Measurements from ENCODE around the gene STAG3. TPM values are rescaled to one million over a fixed set of nuclear protein-coding genes. Genes with fewer than 3 reads are reported as not detected.
"Not testable (repeated sequence)": the region's sequence is repeated elsewhere in the genome, so short reads cannot be mapped to it uniquely, and the experiment has no call there.

Gene STAG3, protein sequence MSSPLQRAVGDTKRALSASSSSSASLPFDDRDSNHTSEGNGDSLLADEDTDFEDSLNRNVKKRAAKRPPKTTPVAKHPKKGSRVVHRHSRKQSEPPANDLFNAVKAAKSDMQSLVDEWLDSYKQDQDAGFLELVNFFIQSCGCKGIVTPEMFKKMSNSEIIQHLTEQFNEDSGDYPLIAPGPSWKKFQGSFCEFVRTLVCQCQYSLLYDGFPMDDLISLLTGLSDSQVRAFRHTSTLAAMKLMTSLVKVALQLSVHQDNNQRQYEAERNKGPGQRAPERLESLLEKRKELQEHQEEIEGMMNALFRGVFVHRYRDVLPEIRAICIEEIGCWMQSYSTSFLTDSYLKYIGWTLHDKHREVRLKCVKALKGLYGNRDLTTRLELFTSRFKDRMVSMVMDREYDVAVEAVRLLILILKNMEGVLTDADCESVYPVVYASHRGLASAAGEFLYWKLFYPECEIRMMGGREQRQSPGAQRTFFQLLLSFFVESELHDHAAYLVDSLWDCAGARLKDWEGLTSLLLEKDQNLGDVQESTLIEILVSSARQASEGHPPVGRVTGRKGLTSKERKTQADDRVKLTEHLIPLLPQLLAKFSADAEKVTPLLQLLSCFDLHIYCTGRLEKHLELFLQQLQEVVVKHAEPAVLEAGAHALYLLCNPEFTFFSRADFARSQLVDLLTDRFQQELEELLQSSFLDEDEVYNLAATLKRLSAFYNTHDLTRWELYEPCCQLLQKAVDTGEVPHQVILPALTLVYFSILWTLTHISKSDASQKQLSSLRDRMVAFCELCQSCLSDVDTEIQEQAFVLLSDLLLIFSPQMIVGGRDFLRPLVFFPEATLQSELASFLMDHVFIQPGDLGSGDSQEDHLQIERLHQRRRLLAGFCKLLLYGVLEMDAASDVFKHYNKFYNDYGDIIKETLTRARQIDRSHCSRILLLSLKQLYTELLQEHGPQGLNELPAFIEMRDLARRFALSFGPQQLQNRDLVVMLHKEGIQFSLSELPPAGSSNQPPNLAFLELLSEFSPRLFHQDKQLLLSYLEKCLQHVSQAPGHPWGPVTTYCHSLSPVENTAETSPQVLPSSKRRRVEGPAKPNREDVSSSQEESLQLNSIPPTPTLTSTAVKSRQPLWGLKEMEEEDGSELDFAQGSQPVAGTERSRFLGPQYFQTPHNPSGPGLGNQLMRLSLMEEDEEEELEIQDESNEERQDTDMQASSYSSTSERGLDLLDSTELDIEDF
- 0.13 and 0.38 TPM in 2 replicates for total RNA-seq

GRCh38 chr7:100177045-100178001 lies at the start of gene STAG3, which contains the start of gene GPC2:
TSS of gene STAG3 (plus strand) at chr7:100177918. CDS start at chr7:100180557, 2,639 bp downstream.
TSS of gene GPC2 (minus strand) at chr7:100177381. CDS start at chr7:100177199, 182 bp downstream.
- peak; percentile 87 to 97 for DNase-seq (ENCODE audit: low read depth in 2 of 2)

DNA sequence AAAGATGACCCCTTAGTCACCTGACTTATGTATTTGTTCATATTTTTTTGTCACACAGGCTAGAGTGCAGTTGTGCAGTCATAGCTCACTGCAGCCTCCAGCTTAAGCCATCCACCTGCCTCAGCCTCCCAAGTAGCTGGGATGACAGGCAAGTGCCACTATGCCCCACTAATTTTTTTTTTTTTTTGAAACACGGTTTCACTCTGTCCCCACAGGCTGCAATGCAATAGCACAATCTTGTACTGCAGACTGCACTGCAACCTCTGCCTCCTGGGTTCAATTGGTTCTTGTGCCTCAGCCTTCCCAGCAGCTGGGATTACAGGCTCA lies 49.1 kb upstream of the STAG3 start:
- no peak for DNase-seq (ENCODE audit: low read depth in 2 of 2)

- not testable (repeated sequence) for DNase-seq (ENCODE audit: low read depth in 2 of 2)
Observed at GRCh38 chr7:100130220-100130607, 47.5 kb upstream of the STAG3 start.

DNA sequence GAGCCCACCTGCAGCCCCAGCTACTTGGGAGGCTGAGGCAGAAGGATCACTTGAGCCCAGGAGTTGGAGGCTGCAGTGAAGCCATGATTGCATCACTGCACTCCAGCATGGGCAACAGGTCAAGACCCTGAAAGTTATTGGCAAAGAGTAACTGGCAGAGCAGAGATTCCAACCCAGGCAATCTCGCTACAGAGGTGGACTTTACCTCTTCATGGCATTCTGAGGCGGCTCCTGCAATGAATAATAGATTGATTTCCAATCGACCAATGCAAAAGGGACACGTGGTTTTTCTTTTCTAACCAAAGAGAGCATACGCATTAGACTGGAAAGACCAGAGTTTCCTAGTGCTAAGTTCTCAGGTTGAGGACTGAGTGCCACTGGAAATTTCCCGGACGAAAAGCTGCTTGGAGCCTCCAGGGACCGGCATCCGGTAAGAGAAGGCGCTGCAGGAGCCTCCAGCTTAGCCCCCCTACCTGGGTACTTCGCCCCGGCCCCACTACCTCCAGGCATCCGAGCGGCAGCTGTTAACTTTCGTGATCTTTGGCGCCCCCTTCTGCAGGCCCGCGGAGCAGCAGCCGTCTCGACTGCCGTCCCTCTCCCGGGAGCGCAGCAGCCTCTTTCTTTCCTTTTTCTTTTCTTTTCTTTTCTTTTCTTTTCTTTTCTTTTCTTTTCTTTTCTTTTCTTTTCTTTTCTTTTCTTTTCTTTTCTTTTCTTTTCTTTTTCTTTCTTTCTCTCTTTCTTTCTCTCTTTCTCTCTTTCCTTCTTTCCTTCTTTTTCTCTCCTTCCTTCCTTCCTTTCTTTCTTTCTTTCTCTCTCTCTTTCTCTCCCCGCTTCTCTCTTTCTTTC lies 46.9 kb upstream of the STAG3 start:
- DNase-seq (ENCODE audit: low read depth in 2 of 2): peak in 1 of 2 donors; percentile 56

DNA sequence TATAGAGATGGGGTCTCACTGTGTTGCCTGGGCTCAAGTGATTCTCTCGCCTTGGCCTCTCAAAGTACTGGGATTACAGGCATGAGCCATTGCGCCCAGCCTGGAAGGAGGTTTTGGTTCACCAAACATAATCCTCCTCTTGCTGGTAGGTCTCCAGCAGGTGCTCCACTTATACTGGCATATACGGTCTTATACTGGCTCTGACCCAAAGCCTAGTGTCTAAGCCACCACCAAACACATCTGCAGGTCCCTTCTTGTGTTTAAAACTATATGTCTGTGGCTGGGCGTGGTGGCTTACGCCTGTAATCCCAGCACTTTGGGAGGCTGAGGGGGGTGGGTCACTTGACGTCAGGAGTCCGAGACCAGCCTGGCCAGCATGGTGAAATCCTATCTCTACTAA lies 45.6 kb upstream of the STAG3 start:
- DNase-seq (ENCODE audit: low read depth in 2 of 2): no peak

DNA sequence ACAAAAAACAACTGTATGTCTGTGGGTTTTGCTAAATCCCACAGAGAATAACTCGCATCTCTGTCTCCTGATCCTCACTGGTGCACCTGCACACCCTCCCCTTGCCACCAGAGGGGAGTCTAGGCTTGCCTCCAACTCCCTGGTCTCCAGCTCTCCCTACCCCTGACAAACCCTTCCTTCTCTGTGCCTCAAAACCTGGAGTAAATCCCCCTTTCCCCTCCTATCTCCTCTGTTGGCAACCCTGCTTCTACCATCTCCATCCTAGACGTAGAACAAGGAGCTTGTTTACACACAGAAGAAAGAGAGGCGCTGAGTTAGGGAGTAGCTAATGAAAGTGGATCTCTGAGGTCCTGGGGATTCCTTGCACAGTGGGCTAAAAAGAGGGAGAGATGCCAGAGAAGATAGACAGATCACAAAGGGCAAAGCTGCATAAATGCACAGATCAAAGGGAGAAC lies 45.0 kb upstream of the STAG3 start:
- peak; percentile 53 to 72 for DNase-seq (ENCODE audit: low read depth in 2 of 2)

DNA sequence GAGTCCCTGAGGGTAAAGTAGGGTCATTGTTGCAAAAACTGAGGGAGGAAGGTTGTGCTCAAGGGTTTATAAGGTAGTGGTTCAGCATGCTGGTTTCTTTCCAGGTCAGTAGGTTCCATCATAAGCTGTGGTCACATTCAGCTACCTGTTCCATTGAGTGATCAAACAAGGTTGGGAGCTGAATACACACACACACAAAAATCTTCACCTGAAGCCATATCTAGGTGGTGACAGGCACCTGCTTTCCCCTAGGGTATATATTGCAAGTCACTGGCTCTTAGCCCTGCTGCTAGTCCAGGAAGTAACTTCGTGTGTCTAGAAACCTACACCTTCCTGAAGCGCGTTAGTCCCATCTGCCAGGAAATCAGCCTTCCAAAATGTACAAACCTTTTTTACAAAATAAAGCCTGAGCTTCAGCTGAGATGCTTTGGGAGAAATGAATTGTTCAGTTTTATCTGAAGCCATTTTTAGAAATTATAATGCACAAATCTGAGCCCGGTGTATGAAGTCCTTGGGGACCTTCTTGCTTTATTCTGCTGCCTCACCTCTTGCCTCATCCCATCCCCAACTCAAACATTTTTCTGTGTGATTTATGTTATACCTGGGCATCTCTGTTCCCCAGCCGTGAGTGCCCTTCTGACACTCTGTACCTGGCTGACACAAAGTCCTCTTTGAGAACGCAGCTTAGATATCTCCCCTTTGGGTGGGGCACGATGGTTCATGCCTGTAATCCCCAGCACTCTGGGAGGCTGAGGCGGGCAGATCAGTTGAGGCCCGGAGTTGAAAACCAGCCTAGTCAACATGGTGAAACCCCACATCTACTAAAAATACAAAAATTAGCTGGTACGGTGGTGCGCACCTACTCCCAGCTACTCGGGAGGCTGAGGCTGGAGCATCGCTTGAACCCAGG lies 39.6 kb upstream of the STAG3 start:
- DNase-seq (ENCODE audit: low read depth in 2 of 2): no peak

GRCh38 chr7:100141555-100141949 lies 36.2 kb upstream of the STAG3 start:
- DNase-seq (ENCODE audit: low read depth in 2 of 2): no peak

- no peak for DNase-seq (ENCODE audit: low read depth in 2 of 2)
Observed at GRCh38 chr7:100142461-100142860, 35.3 kb upstream of the STAG3 start.

DNA sequence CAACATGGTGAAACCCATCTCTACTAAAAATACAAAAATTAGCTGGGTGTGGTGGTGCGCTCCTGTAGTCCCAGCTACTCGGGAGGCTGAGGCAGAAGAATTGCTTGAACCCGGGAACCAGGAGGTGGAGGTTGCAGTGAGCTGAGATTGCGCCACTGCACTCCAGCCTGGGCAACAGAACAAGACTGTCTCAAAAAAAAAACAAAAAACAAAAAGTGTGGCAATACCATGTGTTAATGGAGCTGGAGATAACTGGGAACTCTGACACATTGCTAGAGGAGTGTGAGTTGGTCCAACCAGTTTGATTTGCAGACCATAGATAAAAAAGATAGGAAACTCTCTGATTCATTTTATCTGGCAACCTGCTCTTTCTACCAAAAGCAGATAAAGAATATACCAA lies 31.4 kb upstream of the STAG3 start:
- DNase-seq (ENCODE audit: low read depth in 2 of 2): not testable (repeated sequence)

GRCh38 chr7:100147278-100147677 lies 30.4 kb upstream of the STAG3 start:
- no peak for DNase-seq (ENCODE audit: low read depth in 2 of 2)

GRCh38 chr7:100148225-100148558 lies 29.5 kb upstream of the STAG3 start:
- DNase-seq (ENCODE audit: low read depth in 2 of 2): no peak

- DNase-seq (ENCODE audit: low read depth in 2 of 2): peak; percentile 95 to 99
Observed at GRCh38 chr7:100148559-100149328, 29.0 kb upstream of the STAG3 start, which contains the start of gene LAMTOR4. TSS of gene LAMTOR4 (plus strand) at chr7:100148918. CDS start at chr7:100148973, 55 bp downstream.

DNA sequence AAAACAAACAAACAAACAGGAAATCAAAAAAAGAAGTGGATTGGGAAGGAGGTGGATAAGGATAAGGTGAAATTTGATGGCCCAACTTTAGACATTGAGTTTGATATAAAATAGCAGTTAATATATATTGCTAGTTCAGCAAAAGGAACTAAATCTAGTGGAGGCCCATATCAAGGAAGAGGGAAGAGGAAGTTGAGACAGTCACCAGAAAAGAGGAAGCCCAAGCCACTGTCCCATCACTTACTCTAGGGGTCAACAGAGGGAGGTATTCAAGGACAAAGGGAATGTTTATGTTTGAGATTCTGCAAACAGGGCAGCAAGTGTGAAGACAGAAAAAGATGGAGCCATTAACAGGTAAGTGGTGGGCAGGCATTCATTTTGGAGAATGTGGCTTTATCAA lies 25.3 kb upstream of the STAG3 start:
- no peak for DNase-seq (ENCODE audit: low read depth in 2 of 2)

DNA sequence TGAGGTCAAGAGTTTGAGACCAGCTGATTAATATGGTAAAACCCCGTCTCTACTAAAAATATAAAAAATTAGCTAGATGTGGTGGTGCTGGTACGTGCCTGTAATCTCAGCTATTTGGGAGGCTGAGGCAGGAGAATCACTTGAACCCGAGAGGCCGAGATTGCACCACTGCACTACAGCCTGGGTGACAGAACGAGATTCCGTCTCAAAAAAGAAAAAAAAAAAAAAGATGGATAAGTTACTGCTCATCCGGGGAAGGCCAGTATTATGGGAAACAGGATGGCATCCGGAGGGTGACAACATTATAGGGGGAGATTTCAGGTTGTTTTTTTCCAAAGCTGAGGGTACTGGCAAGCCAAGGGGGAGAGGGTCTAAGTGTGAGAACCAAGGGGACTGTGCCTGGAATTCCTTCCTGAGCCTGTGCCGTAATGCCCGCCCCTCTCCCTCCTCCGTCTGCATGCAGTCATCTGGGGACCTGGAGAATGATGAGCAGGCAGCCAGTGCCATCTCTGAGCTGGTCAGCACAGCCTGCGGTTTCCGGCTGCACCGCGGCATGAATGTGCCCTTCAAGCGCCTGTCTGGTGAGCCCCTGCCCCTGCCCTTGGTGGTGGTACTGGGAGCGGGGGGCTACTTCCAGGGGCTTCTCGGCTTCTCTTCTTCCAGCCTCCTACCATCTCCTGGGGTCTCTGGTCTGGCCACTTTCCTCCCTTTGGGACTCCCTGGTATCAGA lies 24.6 kb upstream of the STAG3 start:
- no peak for DNase-seq (ENCODE audit: low read depth in 2 of 2)

DNA sequence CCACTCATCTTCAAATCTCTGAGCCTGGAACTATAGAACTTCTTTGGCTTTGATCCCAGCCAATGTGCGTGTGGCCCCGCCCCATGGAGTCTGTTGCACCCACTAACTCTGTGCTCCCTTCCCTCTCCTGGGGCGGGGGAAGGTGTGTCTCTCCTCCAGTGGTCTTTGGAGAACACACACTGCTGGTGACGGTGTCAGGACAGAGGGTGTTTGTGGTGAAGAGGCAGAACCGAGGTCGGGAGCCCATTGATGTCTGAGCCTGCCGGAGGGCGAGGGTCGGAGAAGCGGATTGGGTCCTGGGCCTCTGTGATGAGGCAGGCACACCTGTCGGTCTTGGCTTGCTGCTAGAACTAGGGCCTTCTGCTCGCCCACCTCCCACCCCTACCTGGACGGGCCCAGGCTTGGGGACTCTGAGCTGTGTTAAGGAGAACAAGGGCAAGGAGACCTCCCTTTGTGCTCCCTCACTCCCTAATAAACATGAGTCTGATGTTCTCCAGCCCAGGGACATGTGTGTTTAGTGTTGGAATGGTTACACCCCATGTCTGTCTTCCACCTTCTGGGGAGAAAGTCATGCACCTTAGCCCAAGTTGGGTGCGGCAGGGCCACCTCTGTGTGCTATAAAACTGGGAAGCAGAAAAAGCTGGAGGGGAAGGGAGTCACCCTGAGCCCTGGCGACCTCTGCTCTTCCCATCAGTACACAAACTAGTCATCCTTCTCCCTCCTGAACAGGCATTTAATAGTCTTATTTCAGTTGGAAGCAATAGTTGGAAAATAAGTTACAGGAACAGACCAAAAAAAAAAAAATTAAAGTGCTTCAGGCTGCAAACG lies 23.8 kb upstream of the STAG3 start:
- DNase-seq (ENCODE audit: low read depth in 2 of 2): no peak

Data from dermis microvascular lymphatic vessel endothelial cell (primary cell).